Fibroblast of mammary gland (primary cell): ENCODE results near the gene LARP1.
A peak's percentile ranks its signal among the peaks of the same experiment; 100 is the strongest.

ENCODE experiments used
- DNase-seq: peaks from one replicate; pipeline ENCODE4 v3.0.0-alpha.2; 2010; ENCODE audit warnings: low read depth
- H3K4me3 ChIP-seq: 2 replicates; pipeline ENCODE4 v1.5.1; 2011; ENCODE audit warnings: low read depth, mild to moderate bottlenecking, low read length, moderate library complexity; ENCODE audit not compliant: control insufficient read depth
- TF ChIP-seq, protein P1 (sequence below): conservative IDR thresholded peaks from 2 replicates; pipeline ENCODE4 v1.5.1; 2011; ENCODE audit warnings: low read depth, low read length, inconsistent platforms; ENCODE audit not compliant: control insufficient read depth, insufficient read depth

Gene LARP1

DNA sequence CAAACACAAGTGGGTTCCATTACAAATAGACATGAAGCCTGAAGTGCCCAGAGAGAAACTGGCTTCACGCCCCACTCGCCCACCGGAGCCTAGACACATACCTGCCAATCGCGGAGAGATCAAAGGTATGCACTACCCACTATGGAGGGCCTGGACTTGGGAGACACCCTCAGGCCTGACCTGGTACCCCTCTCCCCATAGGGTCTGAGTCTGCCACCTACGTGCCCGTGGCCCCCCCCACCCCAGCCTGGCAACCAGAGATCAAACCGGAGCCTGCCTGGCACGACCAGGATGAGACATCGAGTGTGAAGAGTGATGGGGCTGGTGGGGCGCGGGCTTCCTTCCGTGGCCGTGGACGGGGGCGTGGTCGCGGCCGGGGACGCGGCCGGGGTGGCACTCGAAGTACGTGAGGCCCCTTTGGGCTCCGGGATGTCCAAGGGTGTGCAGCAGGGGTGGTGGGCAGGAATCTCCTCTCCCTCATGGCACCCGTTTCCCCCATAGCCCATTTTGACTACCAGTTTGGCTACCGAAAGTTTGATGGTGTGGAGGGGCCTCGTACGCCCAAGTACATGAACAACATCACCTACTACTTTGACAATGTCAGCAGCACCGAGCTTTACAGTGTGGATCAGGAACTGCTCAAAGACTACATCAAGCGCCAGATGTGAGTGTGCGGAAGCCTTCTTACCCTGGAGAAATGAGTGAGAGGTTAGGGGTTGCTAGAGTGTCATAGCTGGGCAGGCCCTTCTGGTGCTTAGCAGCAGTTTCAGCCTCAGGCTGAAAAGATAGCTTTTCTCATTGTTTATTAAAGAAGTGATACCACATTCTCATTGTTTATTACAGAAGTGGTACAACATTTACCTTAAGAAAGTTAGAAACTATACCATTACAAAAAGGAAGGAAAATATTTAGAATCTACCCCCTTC is 38.7 kb downstream of the LARP1 start:
- TF ChIP-seq, protein P1, sequence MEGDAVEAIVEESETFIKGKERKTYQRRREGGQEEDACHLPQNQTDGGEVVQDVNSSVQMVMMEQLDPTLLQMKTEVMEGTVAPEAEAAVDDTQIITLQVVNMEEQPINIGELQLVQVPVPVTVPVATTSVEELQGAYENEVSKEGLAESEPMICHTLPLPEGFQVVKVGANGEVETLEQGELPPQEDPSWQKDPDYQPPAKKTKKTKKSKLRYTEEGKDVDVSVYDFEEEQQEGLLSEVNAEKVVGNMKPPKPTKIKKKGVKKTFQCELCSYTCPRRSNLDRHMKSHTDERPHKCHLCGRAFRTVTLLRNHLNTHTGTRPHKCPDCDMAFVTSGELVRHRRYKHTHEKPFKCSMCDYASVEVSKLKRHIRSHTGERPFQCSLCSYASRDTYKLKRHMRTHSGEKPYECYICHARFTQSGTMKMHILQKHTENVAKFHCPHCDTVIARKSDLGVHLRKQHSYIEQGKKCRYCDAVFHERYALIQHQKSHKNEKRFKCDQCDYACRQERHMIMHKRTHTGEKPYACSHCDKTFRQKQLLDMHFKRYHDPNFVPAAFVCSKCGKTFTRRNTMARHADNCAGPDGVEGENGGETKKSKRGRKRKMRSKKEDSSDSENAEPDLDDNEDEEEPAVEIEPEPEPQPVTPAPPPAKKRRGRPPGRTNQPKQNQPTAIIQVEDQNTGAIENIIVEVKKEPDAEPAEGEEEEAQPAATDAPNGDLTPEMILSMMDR = no peak
- DNase-seq = peak; percentile 17
- H3K4me3 ChIP-seq = no peak overlapping the region

GRCh38 chr5:154794525-154795234 is 39.5 kb downstream of the LARP1 start:
- TF ChIP-seq, protein P1 = no peak
- DNase-seq = no peak

DNA sequence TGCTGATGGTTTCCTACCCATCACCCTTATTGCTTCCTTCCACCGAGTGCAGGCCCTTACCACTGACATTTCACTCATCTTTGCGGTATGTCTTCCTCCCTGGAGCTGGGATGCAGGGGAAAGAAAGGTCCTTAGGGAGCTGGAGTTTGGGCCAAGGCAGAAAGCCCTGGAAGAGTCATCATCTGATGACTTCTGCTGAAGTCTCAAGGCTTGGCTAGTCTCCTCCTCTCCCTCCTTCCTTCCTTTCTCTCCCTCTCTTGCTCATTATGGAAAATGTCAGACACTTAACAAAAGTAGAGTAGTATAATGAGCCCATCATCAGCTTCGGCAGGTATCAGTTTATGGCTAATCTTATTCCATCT is 40.0 kb downstream of the LARP1 start:
- DNase-seq = peak; percentile 67
- TF ChIP-seq, protein P1 = no peak
- no peak overlapping the region for H3K4me3 ChIP-seq

More at GRCh38 chr5:154794525-154795234, 39.5 kb downstream of the LARP1 start:
- no peak overlapping the region for H3K4me3 ChIP-seq

GRCh38 chr5:154797762-154798161 is 42.6 kb downstream of the LARP1 start:
- TF ChIP-seq, protein P1 = no peak
- DNase-seq = no peak
- H3K4me3 ChIP-seq = no peak overlapping the region

- DNase-seq = no peak
- no peak overlapping the region for H3K4me3 ChIP-seq
- TF ChIP-seq, protein P1 = no peak
Measured at GRCh38 chr5:154800582-154800981, 45.4 kb downstream of the LARP1 start.

DNA sequence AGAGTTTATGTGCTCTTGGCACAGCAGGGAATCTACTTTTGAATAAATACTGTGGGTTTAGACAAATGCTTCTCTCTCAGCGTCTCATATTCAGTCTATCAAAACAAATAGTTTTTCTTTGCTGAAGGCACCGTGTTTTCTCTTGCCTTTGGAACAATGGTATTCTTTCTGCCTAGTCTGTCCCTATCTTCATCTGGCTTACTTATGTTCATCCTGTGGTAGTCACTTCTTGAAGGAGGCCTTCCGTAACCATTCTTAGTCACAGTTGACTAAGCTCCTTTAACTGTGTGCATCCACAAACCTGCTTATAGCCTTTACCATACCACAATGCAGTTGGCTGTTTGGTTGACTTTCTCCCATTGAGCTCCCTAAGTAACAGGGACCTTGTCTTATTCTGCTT is 45.9 kb downstream of the LARP1 start:
- H3K4me3 ChIP-seq = no peak overlapping the region
- TF ChIP-seq, protein P1 = no peak
- DNase-seq = peak; percentile 53
